Measurements from ENCODE around the gene HERC4. TPM values are rescaled to one million over a fixed set of nuclear protein-coding genes. Genes with fewer than 3 reads are reported as not detected.
"Not testable (repeated sequence)": the region's sequence is repeated elsewhere in the genome, so short reads cannot be mapped to it uniquely, and the experiment has no call there.

Gene HERC4
- total RNA-seq, 1 experiment from 2014 or later, result 28.6 TPM

GRCh38 chr10:67884313-67884841, 190.7 kb downstream of the HERC4 start, which contains the start of gene SIRT1:
SIRT1 (plus strand) TSS chr10:67884656; CDS start chr10:67884722, 66 bp downstream.
- DNase-seq (ENCODE audit: low spot score), result peak; percentile 89

GRCh38 chr10:67883710-67884312, 191.3 kb downstream of the HERC4 start:
- DNase-seq (ENCODE audit: low spot score), result no peak

DNA sequence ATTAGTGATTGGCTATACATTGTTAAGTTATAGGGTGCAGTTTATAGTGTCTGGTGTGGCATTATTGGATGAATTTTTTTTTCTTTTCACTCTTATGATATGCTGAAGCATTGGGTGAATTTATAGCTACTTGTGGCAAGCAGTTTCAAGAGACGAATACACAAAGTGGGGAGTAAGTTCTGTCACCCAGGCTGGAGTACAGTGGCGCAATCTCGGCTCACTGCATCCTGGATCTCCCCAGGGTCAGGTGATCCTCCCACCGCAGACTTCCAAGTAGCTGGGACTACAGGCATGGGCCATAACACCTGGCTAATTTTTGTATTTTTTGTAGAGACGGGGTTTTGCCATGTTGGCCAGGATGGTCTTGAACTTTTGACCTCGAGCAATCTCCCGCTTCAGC, 196.9 kb downstream of the HERC4 start:
- no peak for DNase-seq (ENCODE audit: low spot score)

DNA sequence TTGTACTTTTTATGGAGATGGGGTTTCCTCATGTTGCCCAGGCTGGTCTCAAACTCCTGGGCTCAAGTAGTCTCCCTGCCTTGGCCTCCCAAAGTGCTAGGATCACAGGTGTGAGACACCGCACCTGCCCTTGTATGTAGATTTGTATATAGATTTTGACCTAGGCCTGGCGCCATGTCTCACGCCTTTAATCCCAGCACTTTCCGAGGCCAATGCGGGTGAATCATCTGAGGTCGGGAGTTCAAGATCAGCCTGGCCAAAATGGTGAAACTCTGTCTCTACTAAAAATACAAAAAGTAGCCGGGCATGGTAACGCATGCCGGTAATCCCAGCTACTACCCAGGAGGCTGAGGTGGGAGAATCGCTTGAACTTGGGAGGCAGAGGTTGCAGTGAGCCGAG, 197.7 kb downstream of the HERC4 start:
- DNase-seq (ENCODE audit: low spot score), result not testable (repeated sequence)

- no peak for DNase-seq (ENCODE audit: low spot score)
Measured at GRCh38 chr10:67875340-67876238, 199.5 kb downstream of the HERC4 start.

Other genes with a start within 250 kb of the HERC4 start
- gene DNAJC12, start 237.1 kb downstream of the HERC4 start, total RNA-seq (2014; rRNA removed; shearing (Covaris generic)), result 18.2 and 20.0 TPM in 2 replicates
- 10.8 and 14.0 TPM in 2 replicates for gene SIRT1, start 190.6 kb downstream of the HERC4 start, total RNA-seq (2014; rRNA removed; shearing (Covaris generic))
- gene MYPN, start 34.2 kb upstream of the HERC4 start, total RNA-seq (2014; rRNA removed; shearing (Covaris generic)), result 3.8 and 5.5 TPM in 2 replicates
- gene ATOH7, start 156.8 kb upstream of the HERC4 start, total RNA-seq (2014; rRNA removed; shearing (Covaris generic)), result 0.27 and 0.88 TPM in 2 replicates

Measured in H4 (cell line).